HepG2 (cell line): ENCODE data around the gene ZFP90. TPM values are rescaled to one million over a fixed set of nuclear protein-coding genes. Genes with fewer than 3 reads are reported as not detected.

ENCODE experiments used
- ATAD3A ChIP-seq: sonication (generic); formaldehyde crosslinking; IDR thresholded peaks from 2 replicates; pipeline ENCODE4 v1.4.0; 2020; ENCODE audit warnings: missing genetic modification reagents
- CBX5 ChIP-seq: sonication (generic); formaldehyde crosslinking; IDR thresholded peaks from 2 replicates; pipeline ENCODE4 v1.4.0; 2020; ENCODE audit warnings: missing genetic modification reagents, borderline replicate concordance
- HNRNPUL1 ChIP-seq: fragments of 200-400 bp; formaldehyde crosslinking; IDR thresholded peaks from 2 replicates; pipeline ENCODE4 v1.6.1; 2017; ENCODE audit warnings: low read depth, mild to moderate bottlenecking, low read length, moderate library complexity
- KLF6 ChIP-seq: IDR thresholded peaks from 2 replicates; pipeline ENCODE4 v1.8.0; 2016; ENCODE audit warnings: missing biosample characterization, missing genetic modification reagents
- MEIS2 ChIP-seq: sonication (generic); formaldehyde crosslinking; IDR thresholded peaks from 2 replicates; pipeline ENCODE4 v1.9.0; 2021; ENCODE audit warnings: mild to moderate bottlenecking, missing genetic modification reagents
- NFYB ChIP-seq: sonication (generic); formaldehyde crosslinking; IDR thresholded peaks from 2 replicates; pipeline ENCODE4 v1.4.0; 2020; ENCODE audit warnings: missing genetic modification reagents
- POGZ ChIP-seq: sonication (generic); formaldehyde crosslinking; IDR thresholded peaks from 2 replicates; pipeline ENCODE4 v1.4.0; 2020; ENCODE audit warnings: mild to moderate bottlenecking, missing genetic modification reagents
- SMAD1 ChIP-seq: sonication (generic); formaldehyde crosslinking; IDR thresholded peaks from 2 replicates; pipeline ENCODE4 v1.4.0; 2020; ENCODE audit warnings: missing genetic modification reagents, low read depth, mild to moderate bottlenecking, borderline replicate concordance
- SP4 ChIP-seq: sonication (generic); formaldehyde crosslinking; IDR thresholded peaks from 2 replicates; pipeline ENCODE4 v1.8.1; 2023; ENCODE audit warnings: mild to moderate bottlenecking, missing genetic modification reagents
- STAG1 ChIP-seq: sonication (generic); formaldehyde crosslinking; IDR thresholded peaks from 2 replicates; pipeline ENCODE4 v1.4.0; 2020; ENCODE audit warnings: missing genetic modification reagents
- TBX3 ChIP-seq: fragments of 450-650 bp; IDR thresholded peaks from 2 replicates; pipeline ENCODE4 v1.6.1; 2017; ENCODE audit warnings: antibody characterized with exemption, mild to moderate bottlenecking, inconsistent platforms, borderline replicate concordance
- YEATS2 ChIP-seq: sonication (generic); formaldehyde crosslinking; IDR thresholded peaks from 2 replicates; pipeline ENCODE4 v1.4.0; 2020; ENCODE audit warnings: missing genetic modification reagents, borderline replicate concordance
- ZC3H4 ChIP-seq: sonication (generic); formaldehyde crosslinking; IDR thresholded peaks from 2 replicates; pipeline ENCODE4 v1.4.0; 2020; ENCODE audit warnings: missing genetic modification reagents, borderline replicate concordance
- ZFP1 ChIP-seq: IDR thresholded peaks from 2 replicates; pipeline ENCODE4 v1.6.1; 2016
- ZFP62 ChIP-seq: sonication (generic); formaldehyde crosslinking; IDR thresholded peaks from 2 replicates; pipeline ENCODE4 v1.4.0; 2020; ENCODE audit warnings: missing genetic modification reagents
- ZNF282 ChIP-seq: fragments of 450-650 bp; IDR thresholded peaks from 2 replicates; pipeline ENCODE4 v1.6.1; 2018; ENCODE audit not compliant: partially characterized antibody
- ZNF567 ChIP-seq: sonication (generic); formaldehyde crosslinking; IDR thresholded peaks from 2 replicates; pipeline ENCODE4 v1.8.1; 2023; ENCODE audit warnings: mild to moderate bottlenecking, missing genetic modification reagents, borderline replicate concordance
- ZNF572 ChIP-seq: sonication (generic); formaldehyde crosslinking; IDR thresholded peaks from 2 replicates; pipeline ENCODE4 v1.5.1; 2020; ENCODE audit warnings: mild to moderate bottlenecking, missing genetic modification reagents
- polyA plus RNA-seq, 8 experiments: library from polyadenylated mRNA; depleted of rRNA in 3 of 8; stranded (reverse) in 7 of 8; unstranded in 1 of 8; fragments of >200 nt; fragmentation: Illumina TruSeq in 4 of 8; extraction: Trizol in 4 of 8; gene quantifications; 2 replicates each; pipeline versions ENCODE4 v1.2.1 to v1.2.3, GENCODE V29; 2011 to 2016; ENCODE audit warnings: low read depth in 4 of 8, missing spikeins in 1 of 8, mixed read lengths in 1 of 8; ENCODE audit not compliant: insufficient read depth in 1 of 8
- total RNA-seq, 5 experiments: library from RNA; depleted of rRNA; stranded (reverse); fragments of >200 nt; fragmentation: Illumina TruSeq; extraction: Trizol; gene quantifications; 2 replicates each; pipeline ENCODE4 v1.2.3, GENCODE V29; 2016; ENCODE audit warnings: low read depth in 1 of 5
- TF ChIP-seq, protein P1 (sequence below), 2 experiments: fragments of 450-650 bp in 1 of 2; sonication (generic) in 1 of 2; formaldehyde crosslinking in 1 of 2; IDR thresholded peaks; 2 replicates each; pipeline versions ENCODE4 v1.6.1 to v1.8.0; 2016 to 2022; ENCODE audit warnings: antibody characterized with exemption in 1 of 2, mild to moderate bottlenecking in 1 of 2, missing genetic modification reagents in 1 of 2
- TF ChIP-seq, protein P2 (sequence below): sonication (generic); formaldehyde crosslinking; IDR thresholded peaks from 2 replicates; pipeline ENCODE4 v1.4.0; 2020; ENCODE audit warnings: missing genetic modification reagents

The ZFP90 gene
- total and polyA plus RNA-seq, 2 of the 13 experiments (the other 11 are each of a cell fraction or from before 2014, with no cell fraction given) = 17.6 to 18.9 TPM

GRCh38 chr16:68529931-68530701, 9.0 kb upstream of the ZFP90 start (continued):
- TF ChIP-seq, protein P1, sequence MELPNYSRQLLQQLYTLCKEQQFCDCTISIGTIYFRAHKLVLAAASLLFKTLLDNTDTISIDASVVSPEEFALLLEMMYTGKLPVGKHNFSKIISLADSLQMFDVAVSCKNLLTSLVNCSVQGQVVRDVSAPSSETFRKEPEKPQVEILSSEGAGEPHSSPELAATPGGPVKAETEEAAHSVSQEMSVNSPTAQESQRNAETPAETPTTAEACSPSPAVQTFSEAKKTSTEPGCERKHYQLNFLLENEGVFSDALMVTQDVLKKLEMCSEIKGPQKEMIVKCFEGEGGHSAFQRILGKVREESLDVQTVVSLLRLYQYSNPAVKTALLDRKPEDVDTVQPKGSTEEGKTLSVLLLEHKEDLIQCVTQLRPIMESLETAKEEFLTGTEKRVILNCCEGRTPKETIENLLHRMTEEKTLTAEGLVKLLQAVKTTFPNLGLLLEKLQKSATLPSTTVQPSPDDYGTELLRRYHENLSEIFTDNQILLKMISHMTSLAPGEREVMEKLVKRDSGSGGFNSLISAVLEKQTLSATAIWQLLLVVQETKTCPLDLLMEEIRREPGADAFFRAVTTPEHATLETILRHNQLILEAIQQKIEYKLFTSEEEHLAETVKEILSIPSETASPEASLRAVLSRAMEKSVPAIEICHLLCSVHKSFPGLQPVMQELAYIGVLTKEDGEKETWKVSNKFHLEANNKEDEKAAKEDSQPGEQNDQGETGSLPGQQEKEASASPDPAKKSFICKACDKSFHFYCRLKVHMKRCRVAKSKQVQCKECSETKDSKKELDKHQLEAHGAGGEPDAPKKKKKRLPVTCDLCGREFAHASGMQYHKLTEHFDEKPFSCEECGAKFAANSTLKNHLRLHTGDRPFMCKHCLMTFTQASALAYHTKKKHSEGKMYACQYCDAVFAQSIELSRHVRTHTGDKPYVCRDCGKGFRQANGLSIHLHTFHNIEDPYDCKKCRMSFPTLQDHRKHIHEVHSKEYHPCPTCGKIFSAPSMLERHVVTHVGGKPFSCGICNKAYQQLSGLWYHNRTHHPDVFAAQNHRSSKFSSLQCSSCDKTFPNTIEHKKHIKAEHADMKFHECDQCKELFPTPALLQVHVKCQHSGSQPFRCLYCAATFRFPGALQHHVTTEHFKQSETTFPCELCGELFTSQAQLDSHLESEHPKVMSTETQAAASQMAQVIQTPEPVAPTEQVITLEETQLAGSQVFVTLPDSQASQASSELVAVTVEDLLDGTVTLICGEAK (IDR thresholded peaks at IDR 0.05) = no peak
- TF ChIP-seq, protein P1 (CRISPR knock-in tag; IDR thresholded peaks at IDR 0.05) = peak; percentile 95
- TF ChIP-seq YEATS2 (CRISPR knock-in tag) (peak; percentile 86; the same call in 1 of the 2 replicates), KLF6 (peak; percentile 92), ZNF572 (CRISPR knock-in tag) (peak; percentile 94; the same call in 1 of the 2 replicates), ZFP1 (CRISPR knock-in tag) (peak; percentile 73; the same call in 1 of the 2 replicates), ZNF567 (CRISPR knock-in tag) (no peak), ATAD3A (CRISPR knock-in tag) (peak; percentile 92; the same call in 1 of the 2 replicates), ZNF282 (no peak), CBX5 (CRISPR knock-in tag) (peak; percentile 51; the same call in 1 of the 2 replicates), SP4 (peak; percentile 81), STAG1 (CRISPR knock-in tag) (no peak), ZC3H4 (CRISPR knock-in tag) (peak; percentile 45; the same call in 1 of the 2 replicates), TBX3 (no peak), ZFP62 (CRISPR knock-in tag) (no peak), SMAD1 (CRISPR knock-in tag) (peak; percentile 92; the same call in 1 of the 2 replicates), POGZ (CRISPR knock-in tag) (peak; percentile 74), HNRNPUL1 (no peak), MEIS2 (CRISPR knock-in tag) (peak; percentile 93), NFYB (peak; percentile 93)
- TF ChIP-seq, protein P2, sequence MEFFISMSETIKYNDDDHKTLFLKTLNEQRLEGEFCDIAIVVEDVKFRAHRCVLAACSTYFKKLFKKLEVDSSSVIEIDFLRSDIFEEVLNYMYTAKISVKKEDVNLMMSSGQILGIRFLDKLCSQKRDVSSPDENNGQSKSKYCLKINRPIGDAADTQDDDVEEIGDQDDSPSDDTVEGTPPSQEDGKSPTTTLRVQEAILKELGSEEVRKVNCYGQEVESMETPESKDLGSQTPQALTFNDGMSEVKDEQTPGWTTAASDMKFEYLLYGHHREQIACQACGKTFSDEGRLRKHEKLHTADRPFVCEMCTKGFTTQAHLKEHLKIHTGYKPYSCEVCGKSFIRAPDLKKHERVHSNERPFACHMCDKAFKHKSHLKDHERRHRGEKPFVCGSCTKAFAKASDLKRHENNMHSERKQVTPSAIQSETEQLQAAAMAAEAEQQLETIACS (CRISPR knock-in tag) = peak; percentile 74
